Tibial nerve (tissue), 4 donors: ENCODE data around the gene GNG7. TPM values are rescaled to one million over a fixed set of nuclear protein-coding genes. Genes with fewer than 3 reads are reported as not detected.
A peak's percentile ranks its signal among the peaks of the same experiment; 100 is the strongest.

Experiments
- DNase-seq, 2 donors: peaks; one replicate each; pipeline ENCODE4 v3.0.0-alpha.2; 2019; ENCODE audit warnings: low spot score in 2 of 2
- H3K27ac ChIP-seq, 4 donors: fragments of 200-600 bp; sonication (generic) in 3 of 4; one replicate each; pipeline ENCODE4 v1.5.1; 2017 to 2019; ENCODE audit warnings: mild to moderate bottlenecking in 1 of 4
- H3K27me3 ChIP-seq, 2 donors: fragments of 200-600 bp; sonication (generic) in 1 of 2; one replicate each; pipeline versions ENCODE4 v1.5.1 to v1.6.0; 2017 to 2019
- H3K36me3 ChIP-seq, 3 donors: fragments of 200-600 bp; sonication (generic); one replicate each; pipeline ENCODE4 v1.5.1; 2018 to 2019
- H3K4me1 ChIP-seq, 4 donors: fragments of 200-600 bp; sonication (generic) in 3 of 4; one replicate each; pipeline ENCODE4 v1.5.1; 2017 to 2019
- H3K4me3 ChIP-seq, 4 donors: fragments of 200-600 bp; sonication (generic) in 3 of 4; one replicate each; pipeline ENCODE4 v1.5.1; 2017 to 2019; ENCODE audit warnings: mild to moderate bottlenecking in 1 of 4, moderate library complexity in 1 of 4
- H3K9me3 ChIP-seq, 4 donors: fragments of 200-600 bp; sonication (generic) in 3 of 4; one replicate each; pipeline ENCODE4 v1.5.1; 2017 to 2019
- EP300 ChIP-seq, 2 donors: sonication (generic); formaldehyde crosslinking; IDR thresholded peaks; one replicate each; pipeline ENCODE4 v1.6.1; 2017; ENCODE audit warnings: antibody characterized with exemption in 2 of 2, mild to moderate bottlenecking in 1 of 2
- POLR2A ChIP-seq, 2 donors: fragments of 450-650 bp; IDR thresholded peaks; one replicate each; pipeline ENCODE4 v1.6.1; 2017; ENCODE audit warnings: antibody characterized with exemption in 2 of 2, mild to moderate bottlenecking in 2 of 2, moderate library complexity in 2 of 2
- WGBS, 2 donors: methylation state at CpG; one replicate each; pipeline ENCODE4 v1.1.5; 2018; 5-methylcytosine and 5-hydroxymethylcytosine counted together
- total RNA-seq, 4 donors: library from RNA; depleted of rRNA; stranded (reverse); fragments of >200 nt; gene quantifications; one replicate each; pipeline ENCODE4 v1.1.0, GENCODE V29; 2016
- TF ChIP-seq, protein P1 (sequence below), 5 experiments: fragments of 200-600 bp in 3 of 5; fragments of 450-650 bp in 2 of 5; sonication (generic) in 3 of 5; IDR thresholded peaks; one replicate each; pipeline ENCODE4 v1.5.1; 2016 to 2019; ENCODE audit warnings: antibody characterized with exemption in 5 of 5, mild to moderate bottlenecking in 3 of 5, moderate library complexity in 2 of 5

The GNG7 gene
- total RNA-seq, 4 donors from 2014 or later: 2.6 to 5.3 (median 3.5) TPM

DNA sequence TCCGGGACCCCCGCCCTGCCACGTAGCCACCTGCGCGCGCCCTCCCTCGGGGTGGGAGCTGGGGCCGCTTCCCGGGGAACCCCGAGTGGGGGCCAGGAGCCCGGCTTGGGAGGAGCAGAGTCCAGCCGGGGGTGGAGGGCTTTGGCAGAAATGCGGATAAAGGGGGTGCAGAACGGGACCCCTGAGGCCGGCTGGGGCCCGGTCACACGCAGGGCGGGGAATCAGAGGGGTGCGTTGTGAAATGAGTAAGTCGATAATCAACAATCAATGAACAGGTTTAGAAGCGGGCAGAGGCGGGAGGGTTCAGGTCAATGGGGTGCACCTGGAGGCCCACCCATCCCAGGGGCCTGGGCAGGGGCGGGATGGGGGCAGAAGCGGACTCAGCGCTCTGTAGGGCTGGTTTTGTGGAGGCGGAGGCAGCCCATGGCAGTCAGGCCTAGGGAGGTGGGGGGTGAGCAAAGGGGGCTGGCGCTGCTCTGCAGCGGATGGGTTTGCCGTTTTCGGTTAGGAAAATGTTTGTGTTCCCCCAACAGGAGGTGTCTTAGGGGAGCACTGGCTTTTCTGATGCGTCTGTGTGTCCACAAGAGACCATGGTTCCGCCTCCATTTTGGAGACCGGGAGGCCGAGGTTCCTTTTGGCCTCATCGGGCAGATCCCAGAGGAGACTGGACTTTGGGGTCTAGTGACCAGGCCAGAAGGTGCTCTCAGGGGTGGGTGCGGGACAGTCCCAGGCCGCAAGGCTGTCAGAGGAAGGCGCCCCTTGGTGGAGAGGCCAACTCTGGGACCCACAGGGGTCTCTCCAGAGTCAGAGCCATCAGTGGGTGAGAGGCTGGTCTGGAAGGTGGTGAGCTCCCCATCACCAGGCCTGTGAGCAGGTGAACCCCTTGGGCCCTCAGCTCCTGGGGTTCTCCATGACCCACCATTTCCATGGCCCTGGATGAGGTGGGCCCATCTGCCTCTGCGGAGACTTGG, 19.4 kb upstream of the GNG7 start:
- TF ChIP-seq, protein P1, sequence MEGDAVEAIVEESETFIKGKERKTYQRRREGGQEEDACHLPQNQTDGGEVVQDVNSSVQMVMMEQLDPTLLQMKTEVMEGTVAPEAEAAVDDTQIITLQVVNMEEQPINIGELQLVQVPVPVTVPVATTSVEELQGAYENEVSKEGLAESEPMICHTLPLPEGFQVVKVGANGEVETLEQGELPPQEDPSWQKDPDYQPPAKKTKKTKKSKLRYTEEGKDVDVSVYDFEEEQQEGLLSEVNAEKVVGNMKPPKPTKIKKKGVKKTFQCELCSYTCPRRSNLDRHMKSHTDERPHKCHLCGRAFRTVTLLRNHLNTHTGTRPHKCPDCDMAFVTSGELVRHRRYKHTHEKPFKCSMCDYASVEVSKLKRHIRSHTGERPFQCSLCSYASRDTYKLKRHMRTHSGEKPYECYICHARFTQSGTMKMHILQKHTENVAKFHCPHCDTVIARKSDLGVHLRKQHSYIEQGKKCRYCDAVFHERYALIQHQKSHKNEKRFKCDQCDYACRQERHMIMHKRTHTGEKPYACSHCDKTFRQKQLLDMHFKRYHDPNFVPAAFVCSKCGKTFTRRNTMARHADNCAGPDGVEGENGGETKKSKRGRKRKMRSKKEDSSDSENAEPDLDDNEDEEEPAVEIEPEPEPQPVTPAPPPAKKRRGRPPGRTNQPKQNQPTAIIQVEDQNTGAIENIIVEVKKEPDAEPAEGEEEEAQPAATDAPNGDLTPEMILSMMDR (IDR thresholded peaks at IDR 0.05): no peak
- no peak for TF ChIP-seq POLR2A (IDR thresholded peaks at IDR 0.05)
- no peak for TF ChIP-seq EP300 (IDR thresholded peaks at IDR 0.05)
- Histone ChIP-seq H3K27me3 (peaks cover 0 to 64% of the 10 kb centered on the region in 2 donors), H3K36me3 (no peaks in the 10 kb centered on the region), H3K27ac (no peak overlapping the region), H3K4me3 (peak overlapping the region in 1 of 4 donors; percentile 44), H3K9me3 (no peaks in the 10 kb centered on the region), H3K4me1 (peaks cover 0 to 41% (median 8%) of the 10 kb centered on the region in 4 donors)
- 31 to 37% methylated on average over 34 to 36 of the region's 39 CpGs for WGBS, 2 donors
- no peak for DNase-seq

DNA sequence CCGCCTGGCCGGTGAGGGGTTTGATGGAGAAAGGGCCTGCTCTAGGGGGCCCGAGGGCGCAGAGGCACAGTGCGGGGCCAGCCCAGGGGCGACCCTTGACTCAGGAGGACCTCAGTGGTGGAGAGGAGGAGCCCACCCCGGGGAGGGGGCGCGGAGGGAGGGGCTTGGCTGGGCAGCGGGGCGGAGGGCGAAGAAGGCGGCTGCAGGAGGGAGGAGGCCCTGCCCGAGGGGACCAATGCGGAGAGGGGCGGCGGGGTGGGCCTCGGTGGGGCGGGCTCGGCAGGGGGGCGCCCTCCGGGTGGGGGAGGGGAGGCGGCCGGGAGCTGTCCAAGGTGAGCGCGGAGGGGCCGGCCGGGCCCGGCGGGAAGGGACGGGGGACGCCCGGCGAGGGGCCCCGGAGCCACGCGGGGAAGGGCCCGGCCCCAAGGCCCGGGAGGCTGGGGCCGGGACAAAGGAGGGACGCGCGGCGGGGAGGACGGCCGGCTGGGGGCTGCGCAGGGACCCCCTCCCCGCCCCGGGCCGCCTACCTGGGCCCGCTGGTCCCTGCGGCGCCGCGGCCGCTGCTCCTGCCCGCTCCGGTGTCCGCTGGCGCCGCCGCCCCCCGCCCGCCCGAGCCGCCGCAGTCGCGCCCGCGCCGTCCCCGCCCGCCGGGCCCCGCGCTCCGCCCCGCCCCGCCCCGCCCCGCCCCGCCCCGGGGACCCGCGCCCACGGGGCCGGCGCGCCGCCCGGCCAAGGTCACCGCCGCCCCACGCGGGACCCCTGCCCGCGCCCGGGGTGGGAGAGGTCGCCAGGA, 18.5 kb upstream of the GNG7 start, which contains the start of gene DIRAS1:
Gene DIRAS1, minus strand, starts transcription at position 596 of the 793 bp plus-strand sequence. CDS start 3,566 bp downstream, outside the sequence.
- peaks cover 0 to 56% of the 10 kb centered on the region in 2 donors for H3K27me3 ChIP-seq
- no peaks in the 10 kb centered on the region for H3K36me3 ChIP-seq
- TF ChIP-seq, protein P1 (IDR thresholded peaks at IDR 0.05): no peak
- TF ChIP-seq POLR2A (IDR thresholded peaks at IDR 0.05): no peak
- TF ChIP-seq EP300 (IDR thresholded peaks at IDR 0.05): no peak
- peaks cover 0 to 41% (median 8%) of the 10 kb centered on the region in 4 donors for H3K4me1 ChIP-seq
- DNase-seq: no peak
- no peak within 1 kb of the TSS for H3K27ac ChIP-seq
- H3K9me3 ChIP-seq: peaks cover 0 to 2% (median 0%) of the 10 kb centered on the region in 4 donors
- 0 to 5% methylated on average over 15 to 25 of the region's 100 CpGs for WGBS, 2 donors
- H3K4me3 ChIP-seq: peak within 1 kb of the TSS in 2 of 4 donors; percentile 15 to 44

DNA sequence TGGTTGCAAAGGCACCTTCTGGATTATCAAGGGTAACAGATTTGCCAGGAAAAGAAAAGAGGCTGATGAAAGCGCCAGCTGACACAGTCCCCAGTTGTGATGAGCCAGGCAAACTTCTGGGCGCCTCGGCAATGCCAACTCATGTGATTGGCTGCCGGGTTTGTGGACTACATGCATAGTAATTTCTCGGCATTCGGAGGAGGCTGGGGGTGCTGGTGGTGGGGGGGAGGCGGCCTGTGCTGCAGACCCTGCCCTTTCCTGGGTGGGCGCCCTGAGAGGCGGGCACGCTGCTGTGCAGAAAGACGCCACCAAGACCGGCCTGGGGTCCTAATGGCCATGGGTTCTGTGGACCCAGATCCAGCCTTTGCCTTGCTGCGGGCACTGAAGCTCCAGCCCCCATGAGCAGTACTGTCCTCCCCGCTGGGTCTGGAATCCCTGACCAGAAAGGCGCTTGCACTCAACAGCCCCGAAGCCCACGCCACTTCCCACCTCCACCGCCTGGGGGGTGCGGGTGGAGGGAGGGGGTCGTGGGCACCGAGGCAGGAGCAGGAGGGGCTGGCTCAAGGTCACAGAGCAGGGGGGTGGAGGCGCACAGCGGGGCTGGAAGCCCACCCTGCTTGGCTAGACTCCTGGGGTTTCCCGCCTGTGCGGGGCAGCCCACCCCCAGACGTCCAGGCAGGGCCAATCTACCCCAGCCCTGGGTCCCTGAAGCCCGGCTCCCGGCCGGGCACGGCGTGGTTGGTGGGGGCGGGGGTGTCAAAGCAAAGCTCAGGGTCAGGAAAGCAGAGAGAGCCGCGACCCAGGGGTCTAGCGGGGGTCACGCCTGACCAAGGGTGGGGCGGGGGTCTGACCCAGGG, 17.7 kb upstream of the GNG7 start:
- Histone ChIP-seq H3K9me3 (peaks cover 0 to 10% (median 0%) of the 10 kb centered on the region in 4 donors), H3K27me3 (peaks cover 0 to 48% of the 10 kb centered on the region in 2 donors), H3K4me1 (peaks cover 0 to 41% (median 8%) of the 10 kb centered on the region in 4 donors), H3K4me3 (peak overlapping the region in 1 of 4 donors; percentile 44), H3K36me3 (no peaks in the 10 kb centered on the region), H3K27ac (no peak overlapping the region)
- DNase-seq: no peak
- WGBS, 2 donors: 5 to 6% methylated on average over 31 to 35 of the region's 37 CpGs
- no peak for TF ChIP-seq EP300 (IDR thresholded peaks at IDR 0.05)
- TF ChIP-seq, protein P1 (IDR thresholded peaks at IDR 0.05): no peak
- TF ChIP-seq POLR2A (IDR thresholded peaks at IDR 0.05): no peak

DNA sequence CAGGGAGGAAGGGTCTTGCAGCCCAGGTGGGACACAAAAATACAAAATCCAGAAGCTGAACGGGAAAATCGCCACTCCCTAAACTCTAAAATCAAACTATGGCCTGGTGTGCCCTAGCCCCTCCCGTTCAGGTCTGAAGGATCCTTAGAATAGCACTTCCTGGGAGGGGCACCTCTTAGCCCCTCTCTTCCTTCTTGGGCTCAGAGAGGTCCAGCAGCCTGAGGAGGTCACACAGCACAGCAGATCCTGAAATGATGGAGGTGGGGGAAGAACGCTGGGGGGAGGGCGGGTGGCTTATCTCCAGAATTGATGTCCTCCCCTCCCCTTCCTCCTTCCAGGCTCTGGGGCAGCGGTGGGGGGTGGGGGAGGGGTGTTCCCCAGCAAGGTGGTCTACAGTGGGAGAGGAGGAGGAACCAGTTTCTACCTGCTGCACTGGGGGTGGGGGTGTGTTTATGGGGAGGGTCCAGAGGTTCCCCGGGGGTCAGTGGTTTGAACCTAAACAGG, 16.8 kb upstream of the GNG7 start:
- Histone ChIP-seq H3K9me3 (peaks cover 0 to 12% (median 0%) of the 10 kb centered on the region in 4 donors), H3K4me3 (no peak overlapping the region), H3K27me3 (peaks cover 0 to 48% of the 10 kb centered on the region in 2 donors), H3K36me3 (no peaks in the 10 kb centered on the region), H3K27ac (no peak overlapping the region), H3K4me1 (peaks cover 0 to 41% (median 8%) of the 10 kb centered on the region in 4 donors)
- no peak for DNase-seq
- TF ChIP-seq EP300 (IDR thresholded peaks at IDR 0.05) (no peak), POLR2A (IDR thresholded peaks at IDR 0.05) (no peak)
- 52 to 61% methylated on average over 6 to 7 of the region's 7 CpGs for WGBS, 2 donors
